ENCODE data around the gene DUSP3. TPM values are rescaled to one million over a fixed set of nuclear protein-coding genes. Genes with fewer than 3 reads are reported as not detected.
A peak's percentile ranks its signal among the peaks of the same experiment; 100 is the strongest.

DUSP3 gene
- 5.9 TPM for polyA plus RNA-seq (2012; ENCODE audit: low read depth, missing spikeins)

DNA sequence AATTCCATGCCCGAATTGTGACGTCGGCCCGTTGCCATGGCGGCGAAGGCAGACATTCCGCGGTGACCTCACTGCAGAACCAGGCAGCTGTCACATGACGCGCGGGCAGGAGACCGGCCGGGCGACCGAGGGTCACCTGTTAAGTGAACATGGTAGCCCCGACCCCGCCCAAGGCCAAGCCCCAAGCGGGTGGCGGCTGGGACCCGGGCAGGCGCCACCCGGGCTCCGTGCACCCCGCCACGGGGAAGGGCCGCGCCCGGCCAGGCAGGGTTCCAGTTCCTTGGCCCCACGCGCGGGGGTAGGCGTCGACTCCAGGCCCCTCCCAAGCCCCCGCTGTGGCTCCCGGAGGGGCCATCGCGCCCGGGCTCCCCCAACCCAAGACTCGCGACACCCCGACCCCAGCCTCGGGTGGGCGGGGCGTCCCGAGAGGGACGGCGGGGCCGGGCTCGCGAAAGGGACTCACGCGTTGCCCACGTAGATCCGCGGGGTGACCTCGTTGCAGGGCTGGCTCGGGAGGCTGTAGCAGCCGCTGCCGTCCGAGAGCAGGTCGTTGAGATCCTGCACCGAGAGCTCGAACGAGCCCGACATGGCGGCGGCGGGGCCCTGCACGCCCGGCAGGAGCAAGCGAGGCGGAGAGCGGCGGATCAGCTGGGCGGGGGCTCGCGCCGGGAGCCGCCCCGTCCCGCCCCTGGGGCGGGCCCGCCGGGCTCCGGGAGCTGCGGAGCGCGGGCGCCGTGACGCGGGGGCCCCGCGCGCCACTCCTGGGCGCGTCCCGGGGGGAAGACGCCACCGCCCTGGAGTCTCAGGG, at the start of gene DUSP3:
Gene DUSP3 (minus strand): TSS at position 641 of the 808 bp plus-strand sequence. CDS start 53 bp downstream, at position 588.
- TF ChIP-seq POLR2A (IDR thresholded peaks at IDR 0.05; ENCODE audit: low read depth, low read length) (0 out of 2 replicates have a peak, but pooled peaks have one; percentile 47), TAF1 (IDR thresholded peaks at IDR 0.05; ENCODE audit: low read depth, low read length) (no peak)
- DNase-seq (ENCODE audit: insufficient read length, low spot score) (peak; percentile 92), FAIRE-seq (peak; percentile 82)

DNA sequence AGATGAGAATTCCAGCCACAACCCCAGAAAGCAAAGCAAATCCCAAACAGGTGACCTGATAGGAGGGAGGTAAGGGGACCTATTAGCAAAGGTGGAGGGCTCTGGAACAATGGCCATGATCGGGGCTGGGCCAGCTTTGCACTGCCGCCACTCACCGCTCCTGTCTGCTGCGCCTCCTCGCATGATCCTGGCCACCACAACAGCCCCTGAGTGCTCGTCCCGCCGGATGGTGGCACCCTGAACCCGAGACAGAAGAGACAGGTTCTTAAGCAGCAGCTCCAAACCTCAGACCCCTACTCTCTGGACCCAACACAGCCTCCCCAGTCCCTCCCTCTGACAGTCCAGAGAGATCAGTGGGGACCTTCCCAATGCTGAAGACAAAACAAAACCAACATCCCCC, 48.8 kb upstream of the DUSP3 start:
- no peak for TF ChIP-seq SPI1 (IDR thresholded peaks at IDR 0.05; ENCODE audit: low read depth, low read length)
- no peak for TF ChIP-seq POLR2A (IDR thresholded peaks at IDR 0.05; ENCODE audit: low read depth, low read length)

DNA sequence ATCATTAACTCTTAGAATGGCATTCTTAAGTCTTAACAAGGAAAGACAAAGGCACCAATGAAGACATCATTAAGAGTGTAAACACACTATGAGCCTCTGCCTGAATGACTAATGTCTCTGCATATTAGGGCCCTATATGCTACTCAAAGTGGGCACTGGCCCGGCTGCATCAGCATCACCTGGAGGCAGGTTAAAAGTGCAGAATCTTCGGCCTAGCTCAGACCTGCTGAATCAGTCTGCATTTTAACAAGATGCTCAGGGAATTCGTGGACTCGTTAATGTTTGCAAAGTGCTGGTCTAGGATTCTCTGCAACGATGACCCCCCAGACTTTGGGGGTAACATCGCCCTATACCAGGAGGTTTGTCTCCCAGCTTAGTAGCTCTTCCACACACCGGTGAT, 47.4 kb upstream of the DUSP3 start:
- TF ChIP-seq PAX5 (IDR thresholded peaks at IDR 0.05; ENCODE audit: insufficient read depth, low read length, severe bottlenecking): no peak
- no peak for TF ChIP-seq POLR2AphosphoS5 (IDR thresholded peaks at IDR 0.05; ENCODE audit: low read depth, low read length)
- TF ChIP-seq POLR2A (IDR thresholded peaks at IDR 0.05; ENCODE audit: low read depth, low read length): no peak
- no peak for TF ChIP-seq TAF1 (IDR thresholded peaks at IDR 0.05; ENCODE audit: low read depth, low read length)
- FAIRE-seq (no peak), DNase-seq (ENCODE audit: insufficient read length, low spot score) (no peak)

More for the DNA sequence above, 48.8 kb upstream of the DUSP3 start:
- DNase-seq (ENCODE audit: insufficient read length, low spot score): no peak
- no peak for FAIRE-seq

DNA sequence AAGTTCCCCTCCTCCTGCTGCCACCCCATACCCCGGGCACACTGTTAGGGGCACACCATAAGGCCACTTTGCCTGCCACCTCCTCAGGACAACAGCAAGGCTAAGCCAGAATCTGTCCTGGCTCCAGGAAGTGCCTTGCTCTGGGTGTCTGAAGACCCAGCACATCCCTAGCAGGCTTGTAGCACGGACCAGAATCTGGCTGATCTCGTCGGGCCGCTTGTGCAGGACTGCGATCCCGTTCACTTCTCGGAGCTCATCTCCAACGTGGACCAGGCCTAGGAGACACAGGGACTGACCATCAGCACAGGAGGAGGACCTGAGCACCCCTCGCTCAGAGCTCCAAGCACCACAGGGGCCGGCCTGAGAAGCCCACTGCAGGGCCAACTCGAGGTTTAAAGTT, 46.8 kb upstream of the DUSP3 start:
- TF ChIP-seq POLR2AphosphoS5 (IDR thresholded peaks at IDR 0.05; ENCODE audit: low read depth, low read length) (no peak), POU2F2 (IDR thresholded peaks at IDR 0.05; ENCODE audit: low read depth, low read length) (no peak), TAF1 (IDR thresholded peaks at IDR 0.05; ENCODE audit: low read depth, low read length) (no peak), SPI1 (IDR thresholded peaks at IDR 0.05; ENCODE audit: low read depth, low read length) (no peak), POLR2A (IDR thresholded peaks at IDR 0.05; ENCODE audit: low read depth, low read length) (no peak), PAX5 (IDR thresholded peaks at IDR 0.05; ENCODE audit: insufficient read depth, low read length, severe bottlenecking) (no peak)
- DNase-seq (ENCODE audit: insufficient read length, low spot score) (no peak), FAIRE-seq (no peak)

DNA sequence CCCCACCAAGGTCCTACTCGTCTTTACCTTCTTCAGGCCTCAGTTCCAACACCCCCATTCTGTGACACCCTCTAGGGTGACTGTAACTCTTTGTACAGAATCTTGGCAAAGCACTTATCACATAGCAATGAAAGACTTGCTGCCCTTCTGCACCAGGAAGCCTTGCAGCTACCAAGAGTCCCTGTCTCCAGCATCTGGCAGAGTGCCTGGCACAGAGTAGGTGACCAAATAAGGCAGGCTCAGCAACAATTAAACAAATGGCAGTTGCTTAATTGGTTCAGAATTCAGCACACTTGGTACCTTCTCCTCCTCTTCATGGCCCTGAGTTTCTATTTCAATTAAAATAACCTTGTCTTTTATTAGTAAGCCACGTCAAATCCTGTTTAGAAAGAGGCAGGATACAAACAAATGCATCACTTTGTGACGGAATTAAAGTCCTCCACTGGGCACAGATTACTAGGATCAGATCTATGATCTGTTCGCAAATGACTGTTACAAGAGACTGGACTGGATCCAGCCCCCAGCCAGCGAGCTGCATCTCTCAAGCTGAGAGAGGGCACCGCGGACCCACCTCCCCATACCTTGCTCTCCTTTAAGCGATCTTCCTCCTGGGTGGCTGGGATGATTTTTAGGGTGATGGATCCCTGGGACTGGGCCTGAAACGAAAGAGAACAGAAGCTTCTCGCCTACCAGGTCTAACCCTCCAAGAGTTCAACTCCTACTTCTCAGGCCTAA, 44.7 kb upstream of the DUSP3 start:
- TF ChIP-seq POLR2A (IDR thresholded peaks at IDR 0.05; ENCODE audit: low read depth, low read length) (no peak), TAF1 (IDR thresholded peaks at IDR 0.05; ENCODE audit: low read depth, low read length) (no peak), PAX5 (IDR thresholded peaks at IDR 0.05; ENCODE audit: insufficient read depth, low read length, severe bottlenecking) (no peak), SPI1 (IDR thresholded peaks at IDR 0.05; ENCODE audit: low read depth, low read length) (no peak), POU2F2 (IDR thresholded peaks at IDR 0.05; ENCODE audit: low read depth, low read length) (no peak), POLR2AphosphoS5 (IDR thresholded peaks at IDR 0.05; ENCODE audit: low read depth, low read length) (no peak)
- DNase-seq (ENCODE audit: insufficient read length, low spot score): no peak
- FAIRE-seq: no peak

DNA sequence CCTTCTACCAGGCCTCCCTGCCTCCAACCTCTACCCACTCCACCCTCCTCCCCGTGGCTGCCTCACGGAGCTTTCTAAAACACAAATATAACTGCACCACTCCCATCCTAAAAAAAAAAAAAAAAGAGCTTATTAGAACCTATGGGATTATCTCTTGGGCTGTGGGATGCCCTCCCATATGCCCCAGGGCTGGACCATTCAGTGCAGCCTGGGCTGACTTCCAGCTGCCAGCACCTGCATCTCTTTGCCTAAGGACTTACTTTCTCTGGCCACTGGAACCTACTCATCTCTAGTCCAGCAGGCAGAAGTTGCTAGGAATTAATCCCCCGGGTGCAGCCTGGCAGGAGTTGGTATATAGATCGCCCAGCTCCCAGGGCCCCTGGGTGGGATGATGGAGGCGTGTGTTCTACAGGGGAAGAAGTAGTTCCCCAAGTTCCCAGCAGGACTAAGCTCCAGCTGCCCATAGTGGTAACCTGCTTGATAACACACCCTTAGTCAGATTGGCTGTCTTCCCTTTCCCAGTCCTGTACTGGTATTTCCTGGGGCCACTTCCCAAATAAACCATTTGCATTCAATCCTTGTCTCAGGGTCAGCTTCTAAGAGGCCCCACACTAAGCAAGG, 43.9 kb upstream of the DUSP3 start:
- FAIRE-seq (no peak), DNase-seq (ENCODE audit: insufficient read length, low spot score) (no peak)
- TF ChIP-seq POU2F2 (IDR thresholded peaks at IDR 0.05; ENCODE audit: low read depth, low read length) (no peak), SPI1 (IDR thresholded peaks at IDR 0.05; ENCODE audit: low read depth, low read length) (no peak), TAF1 (IDR thresholded peaks at IDR 0.05; ENCODE audit: low read depth, low read length) (no peak), POLR2A (IDR thresholded peaks at IDR 0.05; ENCODE audit: low read depth, low read length) (no peak), PAX5 (IDR thresholded peaks at IDR 0.05; ENCODE audit: insufficient read depth, low read length, severe bottlenecking) (no peak)

DNA sequence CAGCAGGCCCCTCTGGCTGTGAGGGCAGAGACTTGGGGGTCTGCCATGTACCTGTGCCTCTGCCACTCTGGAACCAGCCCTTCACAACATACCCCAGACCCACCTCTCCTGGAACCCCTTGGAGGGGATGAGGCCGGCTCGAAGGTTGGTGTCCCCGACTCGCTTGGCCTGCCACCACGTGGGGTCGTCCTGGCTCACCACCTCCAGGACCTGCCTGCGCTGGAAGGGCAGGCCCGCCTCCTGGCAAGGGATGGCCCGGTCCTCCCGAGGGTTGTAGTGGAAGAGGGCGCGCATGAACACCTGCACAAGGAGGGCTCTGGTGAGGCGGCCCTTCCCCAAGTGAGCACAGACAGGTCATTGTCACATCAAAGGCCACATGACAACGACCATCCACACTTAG, 42.0 kb upstream of the DUSP3 start:
- FAIRE-seq: no peak
- no peak for TF ChIP-seq POLR2AphosphoS5 (IDR thresholded peaks at IDR 0.05; ENCODE audit: low read depth, low read length)
- TF ChIP-seq SPI1 (IDR thresholded peaks at IDR 0.05; ENCODE audit: low read depth, low read length): no peak
- TF ChIP-seq TAF1 (IDR thresholded peaks at IDR 0.05; ENCODE audit: low read depth, low read length): no peak
- TF ChIP-seq POLR2A (IDR thresholded peaks at IDR 0.05; ENCODE audit: low read depth, low read length): no peak
- TF ChIP-seq POU2F2 (IDR thresholded peaks at IDR 0.05; ENCODE audit: low read depth, low read length): no peak
- no peak for TF ChIP-seq PAX5 (IDR thresholded peaks at IDR 0.05; ENCODE audit: insufficient read depth, low read length, severe bottlenecking)
- no peak for DNase-seq (ENCODE audit: insufficient read length, low spot score)

DNA sequence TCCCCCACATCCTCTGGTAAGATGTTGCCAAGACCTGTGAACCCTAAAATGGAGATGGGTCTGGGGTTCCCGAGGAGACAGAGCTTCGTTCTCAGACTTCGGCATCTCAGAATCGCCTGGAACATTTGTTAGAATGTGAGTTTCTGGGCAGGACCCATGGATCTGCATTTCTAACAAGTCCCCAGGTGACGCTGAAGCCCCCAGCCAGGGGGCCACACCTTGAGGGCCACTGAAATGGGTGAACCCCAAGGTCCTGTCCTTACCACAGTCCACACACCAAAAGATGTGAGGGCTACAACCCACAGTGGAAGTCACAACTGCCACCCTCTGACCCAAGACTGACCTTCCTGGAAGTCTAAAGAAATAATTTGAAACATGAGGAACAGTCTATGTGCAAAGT, 40.2 kb upstream of the DUSP3 start:
- no peak for TF ChIP-seq TAF1 (IDR thresholded peaks at IDR 0.05; ENCODE audit: low read depth, low read length)
- no peak for TF ChIP-seq PAX5 (IDR thresholded peaks at IDR 0.05; ENCODE audit: insufficient read depth, low read length, severe bottlenecking)
- TF ChIP-seq POLR2AphosphoS5 (IDR thresholded peaks at IDR 0.05; ENCODE audit: low read depth, low read length): no peak
- no peak for TF ChIP-seq SPI1 (IDR thresholded peaks at IDR 0.05; ENCODE audit: low read depth, low read length)
- TF ChIP-seq POLR2A (IDR thresholded peaks at IDR 0.05; ENCODE audit: low read depth, low read length): no peak
- no peak for TF ChIP-seq POU2F2 (IDR thresholded peaks at IDR 0.05; ENCODE audit: low read depth, low read length)
- FAIRE-seq (no peak), DNase-seq (ENCODE audit: insufficient read length, low spot score) (no peak)

DNA sequence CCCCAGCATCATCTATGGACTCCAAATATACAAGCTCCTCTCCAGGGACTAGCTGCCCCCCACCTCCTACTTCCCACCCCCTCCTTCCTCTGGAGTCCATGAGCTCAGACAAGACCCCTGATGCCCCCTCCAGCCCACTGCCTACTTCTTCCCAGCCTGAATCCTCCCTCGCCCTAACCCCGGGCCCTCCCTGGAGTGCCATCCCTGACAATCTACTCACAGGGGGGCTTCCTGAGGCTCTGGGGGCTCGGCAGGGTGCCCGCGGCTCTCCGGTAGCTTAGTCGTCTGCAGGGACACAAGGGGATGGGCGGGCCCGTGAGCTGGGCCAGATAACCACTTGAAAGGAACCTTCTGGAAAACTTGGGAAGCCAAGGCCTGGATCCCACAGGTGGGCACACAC, 39.0 kb upstream of the DUSP3 start:
- TF ChIP-seq POLR2A (IDR thresholded peaks at IDR 0.05; ENCODE audit: low read depth, low read length) (no peak), PAX5 (IDR thresholded peaks at IDR 0.05; ENCODE audit: insufficient read depth, low read length, severe bottlenecking) (no peak), POLR2AphosphoS5 (IDR thresholded peaks at IDR 0.05; ENCODE audit: low read depth, low read length) (no peak), SPI1 (IDR thresholded peaks at IDR 0.05; ENCODE audit: low read depth, low read length) (no peak), POU2F2 (IDR thresholded peaks at IDR 0.05; ENCODE audit: low read depth, low read length) (no peak), TAF1 (IDR thresholded peaks at IDR 0.05; ENCODE audit: low read depth, low read length) (no peak)
- no peak for DNase-seq (ENCODE audit: insufficient read length, low spot score)
- no peak for FAIRE-seq

All from GM12891 (cell line).